Activated CD8-positive, alpha-beta memory T cell treated with anti-CD3 and anti-CD28 coated beads for 36 hours (primary cell): ENCODE results near the gene TOGARAM2. TPM values are rescaled to one million over a fixed set of nuclear protein-coding genes. Genes with fewer than 3 reads are reported as not detected.

ENCODE experiments used
- CTCF ChIA-PET: fragments of 350-600 bp; sonication (Branson Sonifier 250); formaldehyde crosslinking; loops from one replicate; lab custom pipeline; 2021; ENCODE audit warnings: antibody characterized with exemption; lab: Charles Lee
- POLR2A ChIA-PET: fragments of 350-600 bp; sonication (Branson Sonifier 250); formaldehyde crosslinking; loops from one replicate; lab custom pipeline; 2021; ENCODE audit warnings: antibody characterized with exemption; lab: Charles Lee
- total RNA-seq, 2 experiments: library from RNA; stranded (reverse); gene quantifications; one replicate each; pipeline ENCODE4 v1.2.3, GENCODE V29; 2021

The TOGARAM2 gene
- 1 to 10 TPM; 5.7 to 6.4 TPM for total RNA-seq

DNA sequence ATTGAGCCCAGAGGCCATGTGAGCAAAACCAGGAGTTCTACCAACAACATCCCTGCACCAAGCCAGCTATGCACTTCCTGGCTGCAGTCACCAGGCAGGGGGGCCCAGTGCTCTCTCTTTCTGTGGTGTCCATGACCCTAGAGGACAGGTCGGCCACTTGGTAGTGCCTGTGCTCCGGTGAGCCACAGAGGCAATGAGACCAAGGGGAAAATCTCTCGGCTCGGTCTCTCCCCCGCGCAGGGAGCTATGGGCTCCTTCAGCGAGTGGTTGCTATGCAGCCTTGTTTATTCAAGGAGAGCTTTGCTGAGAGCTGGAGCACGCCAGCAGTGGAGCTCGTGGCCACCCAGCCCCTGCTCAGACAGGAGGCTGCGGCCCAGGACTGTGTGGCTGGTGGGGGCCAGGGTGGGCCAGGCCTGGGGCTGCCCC, at the start of gene TOGARAM2:
Gene TOGARAM2, plus strand, starts transcription at position 283 of the 426 bp plus-strand sequence. CDS start 13,537 bp downstream, outside the sequence.
- POLR2A ChIA-PET: no interaction called here
- CTCF ChIA-PET: interaction anchor here (0.9 kb wide), 1 partner anchor 135 kb away, joined by 3 read pairs; no protein-coding TSS in a partner anchor

DNA sequence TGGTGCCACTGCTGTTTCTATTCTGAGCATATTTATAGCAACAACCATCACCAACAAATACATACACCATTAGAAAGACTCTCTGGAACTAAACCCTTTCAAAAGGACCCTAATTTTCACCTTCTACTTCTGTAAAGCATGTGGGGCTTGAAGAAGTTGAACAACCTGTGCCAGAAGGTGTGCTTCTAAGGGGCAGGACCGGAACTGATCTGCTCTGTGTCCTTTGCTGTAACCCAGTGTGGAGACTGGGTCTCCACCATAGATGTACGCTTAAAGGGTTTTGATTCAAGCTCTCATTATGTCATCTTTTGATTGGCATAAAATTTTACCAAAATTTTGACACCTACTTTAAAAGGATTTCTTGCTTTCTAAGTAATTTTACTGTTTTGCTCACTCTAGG, 46.3 kb upstream of the TOGARAM2 start:
- ChIA-PET POLR2A (no interaction called here), CTCF (no interaction called here)

DNA sequence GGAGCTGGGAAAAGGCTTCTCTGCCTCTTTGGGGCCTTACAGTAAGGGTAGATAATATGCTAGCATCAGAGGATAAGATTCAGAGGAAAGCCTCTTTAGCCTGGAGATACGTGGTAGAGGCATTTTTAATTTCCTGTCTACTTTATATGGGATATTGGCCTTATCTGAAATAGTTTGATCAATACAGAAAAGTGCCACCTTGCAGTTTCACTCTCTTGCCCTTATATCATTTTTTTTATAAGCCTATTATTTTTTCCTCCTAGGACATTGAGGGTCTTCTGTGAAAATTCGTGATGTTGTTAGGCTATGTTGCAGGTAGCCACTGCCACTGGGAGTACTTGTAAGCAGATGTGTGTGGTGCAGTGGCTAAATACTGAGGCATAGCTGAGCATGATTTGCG, 40.1 kb upstream of the TOGARAM2 start:
- POLR2A ChIA-PET: no interaction called here

DNA sequence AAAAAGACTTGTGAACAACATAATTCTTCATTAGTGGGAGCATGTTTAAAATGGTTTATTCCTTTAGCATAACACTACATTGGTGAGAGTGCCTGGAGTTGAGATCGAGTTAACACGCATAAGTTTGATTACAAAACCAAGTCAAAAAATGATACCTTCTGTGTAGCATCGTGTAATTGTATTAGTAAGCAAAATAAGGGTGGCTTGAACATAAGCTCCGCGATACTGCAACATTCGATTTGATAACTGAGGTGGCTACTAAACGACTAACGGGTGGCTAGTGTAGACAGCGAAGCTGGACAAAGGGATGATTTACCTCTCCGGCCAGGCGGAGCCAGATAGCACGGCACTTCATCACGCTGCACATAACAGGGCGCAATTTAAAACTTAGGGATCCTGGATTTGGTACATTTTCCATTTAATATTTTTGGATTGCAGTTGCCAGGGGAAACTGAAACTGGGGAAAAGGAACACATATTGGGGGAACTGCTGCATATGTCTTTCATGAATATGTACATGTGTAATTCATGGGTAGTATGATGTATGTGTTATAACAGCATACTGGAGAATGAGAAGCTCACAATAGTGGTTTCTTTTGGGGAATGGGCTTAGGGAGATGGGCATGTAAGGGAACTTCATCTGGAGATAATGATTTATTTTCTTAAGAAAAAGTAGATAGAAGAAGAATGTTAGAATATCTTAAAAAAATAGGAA, 36.4 kb upstream of the TOGARAM2 start:
- POLR2A ChIA-PET: no interaction called here

More for the DNA sequence above, 40.1 kb upstream of the TOGARAM2 start:
- CTCF ChIA-PET: interaction anchor here (1.2 kb wide), 1 partner anchor 33 kb away, joined by 3 read pairs; no protein-coding TSS in a partner anchor

DNA sequence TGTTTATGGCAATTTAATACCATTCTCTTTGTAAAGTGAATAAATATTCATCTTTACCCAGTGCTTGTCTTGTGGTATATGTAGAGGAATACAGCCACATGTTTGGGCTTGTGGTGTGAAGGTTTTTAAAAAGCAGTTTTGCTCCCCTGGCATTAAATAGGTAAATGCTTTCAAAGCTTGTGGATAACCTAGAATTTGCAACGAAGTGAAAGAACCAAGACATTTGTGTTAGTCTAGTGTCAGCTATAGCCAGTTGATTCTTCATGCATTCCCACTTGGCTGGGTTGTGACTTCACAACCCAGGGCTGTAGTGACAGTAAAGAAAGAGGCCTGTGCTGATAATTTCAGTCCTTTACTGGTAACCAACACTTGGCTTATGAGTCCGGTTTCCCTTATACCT, 32.9 kb upstream of the TOGARAM2 start:
- ChIA-PET POLR2A (no interaction called here), CTCF (interaction anchor here (1.0 kb wide), 1 partner anchor 8 kb away, joined by 4 read pairs; no protein-coding TSS in a partner anchor)

More for the DNA sequence above, 36.4 kb upstream of the TOGARAM2 start:
- CTCF ChIA-PET: no interaction called here

DNA sequence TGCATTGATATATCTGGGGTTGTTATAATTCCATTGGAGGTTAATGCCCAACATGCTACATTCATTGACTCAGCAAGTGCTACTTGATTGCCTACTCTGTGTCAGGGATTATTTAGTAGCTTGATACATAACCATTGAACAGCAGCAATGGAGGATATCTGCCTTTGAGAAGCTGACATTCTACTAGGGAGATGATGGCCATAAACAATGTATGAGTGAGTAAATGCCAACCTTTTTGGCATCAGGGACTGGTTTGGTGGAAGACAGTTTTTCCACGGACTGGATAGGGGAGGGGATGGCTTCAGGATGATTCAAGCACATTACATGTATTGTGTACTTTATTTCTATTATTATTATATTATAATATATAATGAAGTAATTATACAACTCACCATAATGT, 31.9 kb upstream of the TOGARAM2 start:
- POLR2A ChIA-PET: no interaction called here
- CTCF ChIA-PET: no interaction called here

DNA sequence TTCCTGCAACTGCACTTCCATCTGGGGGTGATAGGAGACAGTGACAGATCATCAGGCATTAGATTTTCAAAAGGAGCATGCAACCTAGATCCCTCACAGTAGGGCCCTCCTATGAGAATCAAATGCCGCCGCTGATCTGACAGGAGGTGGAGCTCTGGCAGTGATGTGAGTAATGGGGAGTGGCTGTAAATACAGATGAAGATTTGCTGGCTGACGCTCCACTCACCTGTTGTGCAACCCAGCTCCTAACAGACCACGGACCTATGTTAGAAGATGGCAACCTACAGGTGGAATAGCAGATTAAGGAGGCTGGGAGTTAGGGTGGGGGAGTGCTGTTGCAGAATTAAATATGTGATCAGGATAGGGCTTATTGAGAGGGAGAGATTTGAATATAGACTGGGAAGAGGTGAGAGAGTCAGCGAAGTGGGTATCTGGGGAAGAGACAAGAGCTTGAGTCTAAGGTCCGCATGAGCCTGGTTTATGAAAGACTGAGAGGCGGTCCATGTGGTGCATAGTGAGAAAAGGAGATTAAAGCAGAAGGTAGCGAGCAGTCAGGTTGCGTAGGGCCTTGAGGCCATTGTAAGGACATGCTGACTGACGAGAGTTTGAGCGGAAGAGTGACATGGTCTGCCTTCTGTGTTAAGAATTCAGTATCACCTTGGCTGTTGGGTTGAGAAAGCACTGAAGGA, 31.3 kb upstream of the TOGARAM2 start:
- ChIA-PET CTCF (no interaction called here), POLR2A (no interaction called here)

DNA sequence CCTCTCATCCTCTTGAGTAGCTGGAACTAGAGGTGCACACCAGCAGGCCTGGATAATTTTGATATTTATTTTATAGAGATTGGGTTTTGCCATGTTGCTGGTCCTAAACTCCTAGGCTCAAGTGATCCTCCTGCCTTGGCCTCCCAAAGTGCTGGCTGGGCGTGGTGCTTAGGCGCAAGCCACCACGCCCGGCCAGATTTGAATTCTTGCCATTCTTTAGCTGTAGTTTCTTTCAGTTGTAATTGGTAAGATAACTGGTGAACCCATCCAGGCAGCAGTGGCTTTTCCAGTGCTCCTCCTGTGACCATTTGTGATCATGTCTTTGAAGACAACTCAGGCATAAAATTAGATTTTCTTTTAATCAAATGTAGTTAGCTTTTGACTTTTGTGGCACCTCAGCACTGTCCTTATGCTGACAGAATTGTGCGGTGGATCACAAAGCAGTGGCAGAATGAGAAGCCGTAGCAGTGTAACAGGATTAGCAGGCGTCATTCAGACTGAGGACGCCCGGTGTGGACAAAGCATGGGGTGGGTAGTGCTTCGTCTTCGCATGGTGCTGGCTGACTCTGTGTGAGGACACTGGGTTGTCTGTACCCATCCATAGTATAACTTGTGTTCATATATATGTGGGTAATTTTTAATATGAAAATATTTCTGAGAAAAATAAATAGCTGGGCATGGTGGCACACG, 30.0 kb upstream of the TOGARAM2 start:
- POLR2A ChIA-PET: interaction anchor here (0.7 kb wide), 1 partner anchor 50 kb away, joined by 3 read pairs; no protein-coding TSS in a partner anchor
- CTCF ChIA-PET: interaction anchor here (0.7 kb wide), 1 partner anchor 10 kb away, joined by 4 read pairs; no protein-coding TSS in a partner anchor

DNA sequence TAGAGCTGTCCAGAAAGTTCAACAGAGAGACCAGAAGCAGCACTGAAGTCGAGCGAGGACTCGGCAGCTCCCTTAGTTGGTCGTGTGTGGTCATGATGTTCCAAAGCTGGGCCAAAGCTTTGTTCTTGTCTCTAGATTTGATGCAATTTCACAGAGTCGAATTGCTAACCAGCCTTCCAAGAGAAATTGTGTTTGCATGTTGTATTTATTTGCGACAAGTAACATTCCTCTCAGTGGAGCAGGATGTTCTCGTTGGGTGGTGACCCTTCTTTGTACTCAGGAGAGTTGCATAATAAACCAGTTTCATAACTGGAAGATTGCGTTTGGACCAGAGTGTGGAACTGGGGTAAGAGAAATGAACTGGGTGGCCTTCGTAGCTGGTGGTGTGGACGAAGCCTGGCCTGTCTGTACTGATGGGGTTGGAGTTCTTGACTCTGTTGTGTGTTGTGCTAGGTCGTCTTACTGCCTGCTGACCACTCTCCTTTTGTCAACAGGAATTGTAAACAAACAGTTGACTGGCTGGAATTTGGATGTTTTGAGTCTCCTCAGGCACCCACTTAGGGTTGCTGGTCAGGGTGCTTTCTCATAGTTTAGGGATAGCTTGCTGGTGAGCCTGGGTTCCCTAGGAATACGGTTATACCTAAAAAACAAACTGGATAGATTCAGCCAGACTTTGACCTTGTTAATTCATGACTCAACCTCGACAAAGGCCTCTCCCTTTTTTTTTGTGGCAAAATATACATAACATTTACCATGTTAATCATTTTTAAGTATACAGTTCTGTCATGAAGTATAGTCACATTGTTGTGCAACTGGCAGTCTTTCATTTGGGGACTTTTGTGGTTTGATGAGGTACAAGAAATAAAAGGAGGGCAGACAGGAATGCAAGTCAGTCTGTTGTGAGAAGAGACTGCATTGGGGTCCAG, 28.9 kb upstream of the TOGARAM2 start:
- POLR2A ChIA-PET: no interaction called here
- CTCF ChIA-PET: interaction anchor here (0.8 kb wide), 1 partner anchor 204 kb away, joined by 3 read pairs; no protein-coding TSS in a partner anchor

DNA sequence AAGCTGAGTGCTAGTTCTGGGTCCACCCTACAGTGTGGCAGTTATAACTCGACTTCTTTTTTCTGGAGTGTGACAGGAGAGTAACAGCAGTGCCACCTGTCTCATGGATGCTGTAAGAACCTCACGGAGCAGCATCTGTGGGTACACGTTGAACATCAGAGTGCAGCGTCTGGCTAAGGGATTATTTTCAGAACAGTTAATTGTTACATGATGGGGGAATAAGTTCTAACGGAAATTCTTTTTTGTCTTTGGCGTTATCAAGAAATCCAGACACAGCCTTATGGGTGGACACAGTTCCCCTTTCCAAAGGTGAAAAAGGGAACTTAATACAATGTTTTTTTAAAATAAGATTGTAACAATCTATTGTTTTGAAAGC, 28.3 kb upstream of the TOGARAM2 start:
- POLR2A ChIA-PET: no interaction called here
- CTCF ChIA-PET: interaction anchor here (0.8 kb wide), 1 partner anchor 204 kb away, joined by 3 read pairs; no protein-coding TSS in a partner anchor

DNA sequence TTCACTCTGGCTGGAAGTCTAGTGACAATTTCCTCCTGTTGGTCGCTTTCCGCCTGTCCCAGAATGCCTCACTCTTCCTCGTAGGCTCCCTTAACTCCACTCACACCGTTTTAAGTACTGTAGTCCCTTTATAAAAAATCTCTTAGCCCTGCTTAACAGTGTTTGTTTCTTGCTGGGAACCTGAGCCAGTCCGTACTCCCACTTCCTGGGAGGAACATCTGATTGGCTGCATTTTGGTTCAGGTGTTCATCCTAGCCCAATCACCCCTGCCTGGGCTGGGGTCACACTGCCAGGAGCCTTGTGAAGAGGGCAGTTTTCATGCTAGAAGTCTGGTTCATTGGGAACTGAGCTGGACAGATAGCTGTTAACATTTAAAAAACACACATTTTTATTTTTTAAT, 25.6 kb upstream of the TOGARAM2 start:
- ChIA-PET POLR2A (interaction anchor here (1.0 kb wide), 1 partner anchor 61 kb away, joined by 3 read pairs; no protein-coding TSS in a partner anchor), CTCF (interaction anchor here (0.7 to 1.5 kb wide), 4 partner anchors 8 to 241 kb away, joined by 3 to 4 read pairs (median 4); no protein-coding TSS in a partner anchor)

DNA sequence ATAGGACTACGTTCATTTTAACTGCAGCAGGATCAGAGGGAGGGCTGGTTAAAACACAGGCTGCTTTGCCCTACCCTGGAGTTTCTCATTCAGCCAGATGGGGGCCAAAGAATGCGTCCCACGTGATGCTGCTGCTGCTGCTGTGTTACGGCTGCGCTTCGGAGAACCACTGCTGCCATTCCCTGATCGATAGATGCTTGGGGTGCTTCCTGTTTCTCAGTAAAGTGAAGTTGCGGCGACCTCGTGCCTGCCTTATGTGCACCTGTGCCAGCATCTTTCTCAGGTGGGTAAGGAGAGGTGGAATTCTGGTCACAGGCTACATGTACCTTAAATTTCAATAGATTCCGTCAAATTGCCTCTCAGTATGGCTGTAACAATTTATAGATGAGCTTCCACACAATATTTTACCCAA, 24.7 kb upstream of the TOGARAM2 start:
- POLR2A ChIA-PET: interaction anchor here (0.6 kb wide), 1 partner anchor 98 kb away, joined by 3 read pairs; no protein-coding TSS in a partner anchor
- CTCF ChIA-PET: interaction anchor here (0.9 to 1.5 kb wide), 6 partner anchors 9 to 256 kb away, joined by 3 to 4 read pairs (median 4); no protein-coding TSS in a partner anchor

DNA sequence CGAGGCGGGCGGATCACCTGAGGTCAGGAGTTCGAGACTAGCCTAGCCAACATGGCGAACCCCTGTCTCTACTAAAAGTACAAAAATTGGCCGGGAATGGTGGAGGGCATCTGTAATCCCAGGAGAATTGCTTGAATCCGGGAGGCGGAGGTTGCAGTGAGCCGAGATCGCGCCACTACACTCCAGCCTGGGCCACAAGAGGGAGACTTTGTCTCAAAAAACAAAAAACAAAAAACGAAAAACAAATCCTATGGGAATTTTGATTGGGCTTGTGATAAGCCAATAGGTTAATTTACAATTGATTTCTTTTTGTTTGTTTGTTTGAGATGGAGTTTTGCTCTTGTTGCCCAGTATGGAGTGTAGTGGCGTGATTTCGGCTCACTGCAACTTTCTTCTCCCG, 24.2 kb upstream of the TOGARAM2 start:
- CTCF ChIA-PET: interaction anchor here (1.0 kb wide), 3 partner anchors 14 to 255 kb away, joined by 3 to 4 read pairs (median 3); no protein-coding TSS in a partner anchor
- POLR2A ChIA-PET: interaction anchor here (0.6 kb wide), 1 partner anchor 98 kb away, joined by 3 read pairs; no protein-coding TSS in a partner anchor

DNA sequence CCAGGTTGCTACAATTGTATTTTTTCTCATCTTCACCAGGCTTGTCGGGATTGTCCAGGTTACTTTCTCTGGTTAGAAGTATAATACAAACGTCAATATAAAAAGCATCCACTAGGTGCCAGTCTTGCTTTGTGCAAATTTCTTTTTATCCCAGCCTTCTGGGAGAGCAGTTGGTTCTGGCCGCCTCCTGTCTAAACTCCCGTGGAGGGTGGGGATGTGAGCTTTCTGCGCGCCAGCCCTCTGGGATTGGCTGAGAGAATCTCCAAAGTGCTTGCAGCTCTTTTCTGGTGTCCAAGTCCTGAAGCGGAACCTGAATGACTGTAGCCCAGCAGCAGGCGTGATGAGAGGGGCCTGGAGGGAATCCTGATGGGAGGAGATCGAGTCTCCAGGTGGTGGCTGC, 22.4 kb upstream of the TOGARAM2 start:
- CTCF ChIA-PET: interaction anchor here (0.6 to 2.3 kb wide), 6 partner anchors 53 to 248 kb away, joined by 3 to 14 read pairs (median 4); no protein-coding TSS in a partner anchor
- POLR2A ChIA-PET: interaction anchor here (0.5 to 0.8 kb wide), 3 partner anchors 26 to 340 kb away, joined by 3 to 4 read pairs (median 3); no protein-coding TSS in a partner anchor

DNA sequence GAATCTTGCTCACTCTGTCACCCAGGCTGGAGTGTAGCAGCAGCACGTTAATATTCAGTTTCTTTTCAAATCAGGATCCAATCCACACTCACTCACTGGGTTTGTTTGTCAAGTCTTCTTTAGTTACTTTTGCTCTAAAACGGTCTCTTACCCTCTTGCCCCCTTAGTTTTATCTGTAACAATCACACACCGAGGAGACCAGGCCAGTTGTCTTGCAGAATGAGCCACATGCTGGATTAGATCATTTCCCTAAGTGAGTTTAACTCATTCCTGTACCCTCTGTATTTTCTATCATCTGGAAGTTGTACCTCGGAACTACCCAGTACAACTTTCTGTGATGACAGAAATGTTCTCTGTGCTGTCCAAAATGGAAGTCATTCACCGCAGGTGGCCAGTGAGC, 20.7 kb upstream of the TOGARAM2 start:
- ChIA-PET CTCF (interaction anchor here (0.7 kb wide), 1 partner anchor 50 kb away, joined by 3 read pairs; no protein-coding TSS in a partner anchor), POLR2A (no interaction called here)

DNA sequence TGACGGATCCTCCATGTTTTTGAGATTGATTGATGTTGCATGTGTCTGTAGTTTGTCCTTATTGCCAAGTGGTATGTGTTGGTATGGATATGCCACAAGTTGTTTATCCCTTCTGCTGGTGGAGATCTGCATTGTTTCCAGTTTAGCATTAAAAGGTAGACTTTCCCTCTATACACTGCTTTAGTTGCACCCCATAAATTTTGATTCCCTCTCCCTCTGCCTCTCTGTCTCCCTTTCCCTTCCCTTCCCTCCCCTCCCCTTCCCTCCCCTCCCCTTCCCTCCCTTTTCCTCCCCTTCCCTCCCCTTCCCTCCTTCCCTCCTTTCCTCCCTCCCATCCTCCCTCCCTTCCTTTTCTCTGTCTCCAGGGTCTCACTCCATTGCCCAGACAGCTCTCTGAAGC, 18.6 kb upstream of the TOGARAM2 start:
- ChIA-PET CTCF (no interaction called here), POLR2A (no interaction called here)

DNA sequence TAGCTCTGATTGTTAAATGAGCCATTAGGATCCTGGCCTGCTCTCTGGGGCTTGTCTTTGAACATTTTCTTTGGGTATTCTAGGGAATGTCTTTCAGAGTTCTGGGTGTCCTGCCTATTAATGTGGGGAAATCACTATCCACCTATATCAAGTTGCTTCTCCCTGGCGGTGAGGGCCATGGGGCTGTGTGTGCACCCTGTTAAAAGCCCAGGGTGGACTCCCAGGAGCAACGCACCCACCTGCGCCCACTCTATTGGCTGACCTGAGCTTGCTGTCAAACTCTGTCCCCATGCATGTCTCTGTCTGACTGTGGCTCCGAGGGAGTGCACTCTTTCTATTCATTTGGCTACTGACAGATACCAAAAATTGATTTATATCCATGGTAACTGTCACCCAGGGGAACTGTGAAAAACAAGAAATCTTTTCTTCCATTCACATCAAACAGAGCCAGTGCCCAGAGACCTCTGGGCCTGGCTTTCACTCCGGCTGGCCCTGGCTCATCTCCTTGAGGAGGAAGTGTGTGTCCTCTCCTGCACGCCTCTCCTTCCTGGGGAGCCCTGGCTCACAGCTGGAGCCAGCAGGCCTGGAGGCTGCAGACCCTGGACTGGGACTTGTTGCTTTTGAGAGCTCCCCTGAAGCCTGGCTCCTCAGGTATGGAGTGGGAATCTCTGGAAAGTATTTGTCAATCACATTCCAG, 10.5 kb upstream of the TOGARAM2 start:
- POLR2A ChIA-PET: no interaction called here
- CTCF ChIA-PET: interaction anchor here (0.9 to 1.4 kb wide), 2 partner anchors 9 to 220 kb away, joined by 3 read pairs; no protein-coding TSS in a partner anchor
